C4-2B (cell line): ENCODE data around the gene AGAP1.

Source experiments
- H3K27ac ChIP-seq: fragments of 450-650 bp; 2 replicates; pipeline ENCODE4 v1.5.1; 2017
- CTCF ChIP-seq: fragments of 450-650 bp; conservative IDR thresholded peaks from 2 replicates; pipeline ENCODE4 v1.5.1; 2017; ENCODE audit warnings: mild to moderate bottlenecking
- ZFX ChIP-seq: fragments of 450-650 bp; IDR thresholded peaks from 2 replicates; pipeline ENCODE4 v1.6.1; 2017

Gene AGAP1

GRCh38 chr2:235647264-235647663, 153.4 kb downstream of the AGAP1 start:
- TF ChIP-seq ZFX (no peak), CTCF (no peak)
- H3K27ac ChIP-seq: no peak overlapping the region

GRCh38 chr2:235647877-235648276, 154.0 kb downstream of the AGAP1 start:
- no peak overlapping the region for H3K27ac ChIP-seq
- TF ChIP-seq ZFX (no peak), CTCF (no peak)

GRCh38 chr2:235649418-235649817, 155.6 kb downstream of the AGAP1 start:
- no peak overlapping the region for H3K27ac ChIP-seq
- TF ChIP-seq ZFX (no peak), CTCF (no peak)

GRCh38 chr2:235651643-235652042, 157.8 kb downstream of the AGAP1 start:
- H3K27ac ChIP-seq: no peak overlapping the region
- TF ChIP-seq CTCF (no peak), ZFX (no peak)

GRCh38 chr2:235654103-235654813, 160.4 kb downstream of the AGAP1 start:
- no peak for TF ChIP-seq CTCF
- no peak for TF ChIP-seq ZFX

GRCh38 chr2:235658351-235659174, 164.7 kb downstream of the AGAP1 start:
- no peak overlapping the region for H3K27ac ChIP-seq

More at GRCh38 chr2:235654103-235654813, 160.4 kb downstream of the AGAP1 start:
- no peak overlapping the region for H3K27ac ChIP-seq

More at GRCh38 chr2:235658351-235659174, 164.7 kb downstream of the AGAP1 start:
- TF ChIP-seq CTCF (no peak), ZFX (no peak)
